ENCODE measurements around the gene ATF6.

Gene ATF6

DNA sequence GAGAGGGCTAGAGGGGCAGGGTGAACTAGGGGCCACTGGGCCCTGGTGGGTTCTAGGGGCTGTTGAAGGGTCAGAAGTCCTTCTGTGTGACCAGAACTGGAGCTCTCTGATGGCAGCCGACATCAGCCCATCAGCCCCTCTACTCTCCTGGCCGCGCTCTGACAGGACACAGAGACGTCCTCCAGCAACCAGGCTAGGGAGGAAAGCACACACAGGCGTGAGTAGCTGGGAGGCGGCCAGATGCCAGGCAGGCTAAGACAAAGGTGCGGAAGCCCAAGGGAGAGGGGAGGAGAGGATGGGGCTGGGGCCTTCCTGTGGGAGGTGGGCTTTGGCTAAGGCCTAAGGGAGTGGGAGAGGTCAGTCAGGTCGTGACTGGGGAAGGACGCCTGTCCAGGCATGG is 206.7 kb downstream of the ATF6 start:
- no peak for DNase-seq (ENCODE audit: low spot score)

DNA sequence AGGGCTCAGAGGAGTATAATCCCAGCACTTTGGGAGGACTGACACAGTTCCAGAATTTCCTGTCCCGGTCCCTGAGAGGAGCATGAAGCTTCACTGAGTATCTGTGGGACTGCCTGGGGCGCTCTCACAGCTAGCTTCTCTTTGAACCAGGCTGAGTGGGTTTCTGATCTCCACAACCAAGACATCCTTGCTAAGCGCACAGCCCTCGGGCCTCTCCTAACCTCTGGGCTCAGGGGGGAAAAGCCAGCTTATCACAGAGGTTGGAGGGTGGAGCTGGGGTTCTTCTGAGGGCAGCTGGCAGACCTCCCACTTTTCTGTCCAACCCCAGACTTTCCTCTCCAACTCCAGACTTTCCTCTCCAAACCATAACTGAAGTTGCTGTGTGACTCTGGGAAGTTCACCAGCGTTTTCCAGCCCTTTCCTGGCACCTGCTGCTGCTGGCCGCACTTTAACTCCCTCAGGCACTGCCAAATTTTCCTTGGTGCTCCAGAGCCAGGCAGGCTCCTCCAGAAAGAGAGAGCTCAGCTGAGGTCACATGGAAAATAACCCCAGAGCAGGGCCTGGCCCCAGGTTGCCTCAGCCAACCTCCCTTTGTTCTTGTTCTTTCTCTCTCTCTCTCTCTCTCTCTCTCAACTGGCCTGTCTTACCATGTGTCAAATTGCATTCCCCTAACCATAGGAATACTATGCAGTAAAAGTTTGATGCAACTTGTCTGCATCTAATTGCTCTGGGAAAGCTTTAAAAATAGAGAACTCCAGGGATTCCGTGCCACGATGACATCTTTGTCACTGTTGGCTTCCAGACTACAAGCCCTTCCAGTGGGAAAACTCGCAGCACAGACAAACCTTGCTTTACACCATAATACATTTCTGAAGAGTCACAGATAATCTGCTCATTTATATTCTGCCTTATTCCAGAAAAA is 208.1 kb downstream of the ATF6 start:
- DNase-seq (ENCODE audit: low spot score): peak; percentile 22

DNA sequence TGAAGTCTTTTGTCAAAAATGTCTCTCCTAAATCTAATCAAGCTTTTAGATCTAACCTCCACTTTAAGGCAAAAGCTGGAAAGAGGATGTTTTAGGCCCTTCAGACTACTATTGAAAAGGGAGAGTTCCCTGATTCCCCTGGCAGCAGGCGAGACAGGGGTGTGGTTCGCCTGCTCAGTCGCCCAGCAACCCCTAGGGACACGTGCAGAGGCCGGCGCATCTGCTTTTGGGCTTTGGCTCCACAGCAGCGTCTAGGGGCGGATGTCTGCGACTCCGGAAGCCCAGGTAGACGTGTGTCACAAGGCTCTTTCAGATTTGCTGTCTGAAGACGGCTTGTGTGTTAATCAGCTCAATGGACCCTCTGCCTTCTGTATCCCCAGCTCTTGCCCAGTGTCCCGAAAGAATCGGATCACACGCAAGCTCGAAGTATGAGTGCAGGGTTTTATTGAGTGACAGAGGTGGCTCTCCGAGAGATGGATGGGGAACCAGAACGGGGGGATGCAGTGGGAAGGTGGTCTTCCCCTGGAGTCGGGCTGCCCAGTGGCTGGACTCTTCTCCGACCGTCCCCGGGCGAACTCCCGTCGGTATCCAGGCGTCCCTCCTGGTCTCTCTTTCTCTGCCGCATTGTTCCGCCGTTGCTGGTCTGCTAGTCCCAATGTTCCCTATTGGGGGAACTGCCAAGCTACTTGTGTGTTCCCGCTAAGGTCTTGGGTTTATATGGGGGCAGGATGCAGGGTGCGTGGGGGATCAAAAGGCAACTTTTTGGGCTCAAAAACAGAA is 212.1 kb downstream of the ATF6 start:
- DNase-seq (ENCODE audit: low spot score): no peak

DNA sequence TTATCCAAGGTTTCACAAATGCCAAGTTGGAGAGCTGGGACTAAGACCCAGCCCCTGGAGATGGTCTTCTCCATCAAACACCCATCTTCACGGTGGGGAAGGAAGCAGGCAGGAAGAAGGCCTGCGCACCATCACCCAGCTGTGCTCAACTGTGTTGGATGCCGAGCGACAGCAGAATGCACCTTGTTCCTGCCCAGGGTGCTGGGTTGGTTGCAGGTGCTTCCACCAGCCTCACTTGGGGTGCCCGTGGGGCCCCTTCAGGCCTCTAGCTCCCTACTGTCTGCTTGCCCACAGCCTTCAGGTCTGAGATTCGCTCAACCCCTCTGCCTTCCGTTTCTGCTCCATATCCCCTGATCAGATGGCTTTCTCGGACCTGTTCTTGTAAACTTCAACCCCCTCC is 215.0 kb downstream of the ATF6 start:
- no peak for DNase-seq (ENCODE audit: low spot score)

DNA sequence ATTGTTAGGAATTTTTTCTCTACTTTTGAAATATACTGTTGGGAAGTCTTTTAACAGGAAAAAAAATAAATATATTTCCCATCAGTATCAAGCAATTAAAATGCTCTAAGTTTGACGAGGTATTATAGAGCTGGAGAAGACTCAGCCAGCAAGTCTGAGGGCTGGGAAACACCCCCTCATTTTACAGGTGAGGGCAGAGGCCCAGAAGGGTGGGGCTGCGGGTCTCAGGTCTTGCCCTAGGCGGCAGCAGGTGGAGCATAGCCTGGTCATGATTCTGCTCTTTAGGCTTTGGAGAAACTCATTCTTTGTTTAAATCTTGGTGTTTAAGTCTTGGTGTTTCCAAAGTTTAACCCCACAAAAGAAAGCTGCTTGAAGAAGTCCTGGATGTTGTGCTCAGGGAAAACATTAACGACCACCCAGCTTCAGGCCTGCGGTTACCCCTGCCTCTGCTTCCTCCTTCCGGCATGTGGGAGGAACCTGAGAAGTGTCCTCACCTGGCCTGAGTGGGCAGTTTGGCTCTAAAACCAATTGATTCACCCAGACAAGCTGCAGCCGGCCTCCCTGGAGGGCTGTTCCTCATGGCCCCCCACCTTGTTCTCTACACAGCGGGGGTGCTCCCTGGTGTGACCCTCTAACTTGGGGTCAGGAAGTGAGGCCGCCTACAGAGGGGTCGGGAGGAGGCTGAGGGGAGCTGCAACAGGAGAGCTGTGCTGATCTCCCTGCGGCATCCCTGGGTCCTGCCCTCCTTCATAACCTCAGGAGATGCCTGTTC is 215.8 kb downstream of the ATF6 start:
- DNase-seq (ENCODE audit: low spot score): no peak

DNA sequence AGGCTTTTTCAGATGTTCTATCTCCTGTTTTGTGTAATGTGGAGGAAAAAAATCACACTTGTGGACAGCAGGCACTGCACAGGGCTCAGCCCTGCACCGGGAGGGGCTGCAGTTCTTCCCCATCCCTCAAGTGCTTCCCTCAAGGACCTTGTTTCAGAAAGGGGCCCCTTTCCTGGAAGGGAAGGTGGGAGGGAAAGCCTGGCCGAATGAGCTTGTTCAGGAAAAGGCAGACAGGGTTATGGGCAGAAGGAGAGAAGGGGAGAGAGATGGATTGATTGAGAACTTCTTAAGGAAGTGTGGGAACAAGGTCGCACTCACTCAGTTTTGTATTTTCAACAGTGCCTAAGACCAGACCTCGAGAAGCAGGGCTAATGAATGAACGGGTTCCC is 216.4 kb downstream of the ATF6 start:
- DNase-seq (ENCODE audit: low spot score): no peak

DNA sequence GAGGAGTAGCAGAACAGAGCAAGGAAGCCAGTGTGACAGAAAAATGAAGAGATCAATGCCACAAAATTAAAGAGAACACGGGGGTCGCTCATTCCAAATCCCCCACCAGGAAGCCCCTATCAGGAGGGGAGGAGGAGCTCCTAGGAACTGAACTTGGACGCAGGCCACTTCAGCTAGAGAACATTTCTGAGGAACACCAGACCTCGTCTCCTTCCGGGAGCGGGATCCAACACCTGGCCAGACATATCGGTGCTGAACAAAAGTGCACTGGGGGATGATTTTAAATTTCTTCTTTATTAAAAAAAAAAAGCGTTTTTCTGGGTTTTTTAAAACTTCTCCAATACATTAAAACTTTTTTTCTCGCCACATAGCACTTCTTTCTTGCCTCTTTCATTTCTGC is 216.8 kb downstream of the ATF6 start:
- DNase-seq (ENCODE audit: low spot score): no peak

DNA sequence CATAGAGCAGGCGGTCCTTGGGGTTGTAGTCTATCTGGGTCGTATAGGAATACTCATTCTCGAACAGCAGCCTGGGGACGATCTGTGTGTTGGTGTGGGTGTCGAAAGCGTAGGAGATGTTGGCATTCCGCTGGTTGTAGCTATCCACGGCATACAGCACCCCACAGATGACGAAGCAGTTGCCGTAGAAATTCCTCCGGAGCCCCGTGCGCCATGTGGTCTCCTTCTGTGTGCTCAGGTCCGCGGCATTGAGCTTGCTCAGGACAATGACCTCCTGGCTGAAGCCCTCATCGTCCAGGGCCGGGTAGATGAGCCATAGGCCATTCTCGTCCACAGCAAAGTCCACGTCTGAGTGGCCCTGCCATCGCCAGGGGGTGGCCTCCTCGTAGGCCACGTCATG is 217.6 kb downstream of the ATF6 start:
- peak; percentile 46 for DNase-seq (ENCODE audit: low spot score)

DNA sequence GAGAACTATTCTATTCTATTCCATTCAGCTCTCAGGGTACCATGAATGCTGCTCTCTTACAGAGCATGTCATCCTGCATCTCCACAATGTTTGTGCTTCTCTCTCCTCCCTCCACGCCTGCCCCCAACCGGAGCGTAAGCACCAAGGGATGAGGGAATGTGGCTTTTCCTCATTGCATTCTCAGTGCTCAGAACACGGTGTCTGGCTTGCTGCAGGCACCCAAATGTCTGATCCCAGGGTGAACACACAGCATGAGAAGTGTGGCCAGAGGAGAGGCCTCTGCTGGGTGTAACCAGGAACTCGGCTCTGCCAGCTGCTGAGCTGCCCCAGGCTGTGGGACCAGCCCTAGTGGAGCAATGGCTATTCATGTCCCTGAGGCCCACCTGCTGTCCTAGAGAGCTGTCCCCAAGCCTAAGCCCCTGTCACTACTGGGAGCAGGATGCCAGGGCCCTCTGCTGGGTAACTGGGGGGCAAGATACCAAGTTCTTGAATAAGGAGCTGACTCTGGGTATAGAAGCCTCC is 219.2 kb downstream of the ATF6 start:
- no peak for DNase-seq (ENCODE audit: low spot score)

DNA sequence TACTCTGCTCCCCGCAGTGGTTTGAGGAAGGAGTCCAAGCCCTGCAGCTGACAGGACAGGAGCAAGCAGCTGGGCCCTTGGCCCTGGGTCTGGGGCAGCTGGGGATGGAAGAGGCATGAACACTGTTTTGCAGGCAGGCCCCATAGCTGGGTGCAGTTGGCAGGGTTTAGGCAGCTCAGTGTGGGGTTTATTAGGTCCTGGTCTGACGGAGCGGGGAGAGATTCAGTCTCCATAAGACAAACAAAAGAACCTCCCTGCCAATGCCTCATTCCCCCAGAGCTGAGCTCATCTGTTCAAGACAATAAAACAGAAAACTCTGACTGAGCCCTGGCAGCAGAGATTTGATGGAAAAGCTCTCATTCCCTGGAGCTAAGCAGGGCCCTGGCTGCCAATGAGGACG is 220.2 kb downstream of the ATF6 start:
- peak; percentile 63 for DNase-seq (ENCODE audit: low spot score)

DNA sequence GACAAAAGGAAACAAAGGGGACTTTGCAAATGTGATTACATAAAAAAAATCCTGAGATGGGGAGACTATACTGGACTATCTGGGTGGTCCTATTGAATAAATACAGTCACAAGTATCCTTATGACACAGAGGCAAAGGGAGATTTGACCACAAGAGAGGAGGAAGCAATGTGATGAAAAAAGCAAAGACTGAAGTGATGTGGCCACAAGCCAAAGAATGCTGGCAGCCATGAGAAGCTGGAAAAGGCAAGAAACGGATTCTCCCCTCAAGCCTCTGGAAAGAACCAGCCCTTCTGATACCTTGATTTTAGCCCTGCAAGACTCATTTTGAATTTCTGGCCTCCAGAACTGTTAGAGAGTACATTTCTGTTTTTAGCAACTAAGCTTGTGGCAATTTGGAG is 221.2 kb downstream of the ATF6 start:
- DNase-seq (ENCODE audit: low spot score): no peak

DNA sequence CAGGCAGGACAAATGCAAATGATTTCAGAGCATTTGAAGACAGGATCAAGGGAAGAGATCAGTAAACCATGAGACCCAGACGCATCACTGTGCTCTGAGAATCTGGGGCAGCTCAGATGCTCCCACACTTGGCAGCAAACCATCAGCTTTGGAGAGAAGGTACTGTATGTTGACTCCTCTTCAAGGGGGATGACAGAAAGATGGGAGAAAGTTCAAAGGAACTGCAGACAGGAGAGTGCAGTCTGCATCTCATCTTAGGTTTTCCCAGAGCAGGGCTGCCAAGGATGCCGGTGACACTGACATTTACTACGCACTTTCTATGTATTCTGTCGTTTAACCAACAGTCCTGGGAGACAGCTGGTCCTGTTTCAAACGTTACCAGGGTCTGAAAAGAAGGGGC is 221.8 kb downstream of the ATF6 start:
- no peak for DNase-seq (ENCODE audit: low spot score)

DNA sequence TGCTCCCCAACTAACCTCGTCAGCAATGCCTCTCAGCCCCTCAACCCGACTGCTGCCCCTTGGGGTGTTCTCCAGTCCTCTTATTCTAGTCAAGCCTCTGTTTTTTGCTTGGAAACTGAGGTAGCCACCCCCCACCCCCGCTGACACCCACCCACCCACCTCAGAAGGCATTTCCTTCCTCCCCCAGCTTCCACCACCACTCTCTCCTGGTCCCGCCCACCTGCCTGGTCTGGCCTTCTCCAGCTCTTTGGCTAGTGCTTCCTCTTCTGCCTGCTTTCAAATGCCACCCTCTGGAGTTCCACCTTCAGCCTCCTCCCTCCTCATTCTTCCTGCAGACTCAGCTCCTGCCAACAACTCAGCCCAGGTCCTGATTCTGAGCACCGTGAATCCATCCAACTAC is 222.3 kb downstream of the ATF6 start:
- peak; percentile 33 for DNase-seq (ENCODE audit: low spot score)

DNA sequence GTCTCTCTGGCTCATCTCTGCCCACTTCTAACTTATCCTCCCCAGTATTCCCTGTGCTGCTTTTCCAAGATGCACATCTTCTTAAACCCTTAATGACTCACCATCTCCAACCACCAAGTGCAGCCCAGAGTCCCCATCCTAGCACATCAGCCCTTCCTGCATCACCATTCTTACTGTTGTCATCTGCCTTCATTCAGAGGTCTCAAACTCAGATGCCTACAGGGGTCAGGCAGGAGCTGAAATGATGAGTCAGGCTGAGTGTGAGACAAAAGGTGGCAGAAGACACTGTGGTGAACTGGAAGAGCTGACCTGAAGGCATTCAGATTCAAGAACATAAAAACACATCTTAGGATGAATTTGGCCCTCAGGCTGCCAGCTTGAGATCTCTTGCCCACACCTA is 223.0 kb downstream of the ATF6 start:
- DNase-seq (ENCODE audit: low spot score): no peak

DNA sequence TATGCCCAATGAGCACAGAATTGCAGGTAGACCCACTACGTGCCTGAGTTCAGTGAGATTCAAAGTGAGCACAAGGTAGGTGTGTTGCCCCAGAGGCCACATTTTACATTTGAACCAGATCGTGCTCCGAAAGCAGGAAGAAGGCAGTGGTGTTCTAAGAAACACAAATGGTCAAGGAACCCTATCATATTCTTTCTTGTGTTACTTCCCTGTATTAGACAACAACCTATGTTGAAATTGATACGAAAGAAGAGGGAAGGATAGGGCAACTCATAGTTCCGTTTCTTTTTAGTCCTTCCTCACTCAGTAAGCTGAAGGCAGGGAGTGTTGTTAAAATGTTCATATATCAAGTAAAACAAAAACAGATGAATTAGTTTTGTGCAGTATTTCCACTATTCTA is 223.7 kb downstream of the ATF6 start:
- peak; percentile 34 for DNase-seq (ENCODE audit: low spot score)

DNA sequence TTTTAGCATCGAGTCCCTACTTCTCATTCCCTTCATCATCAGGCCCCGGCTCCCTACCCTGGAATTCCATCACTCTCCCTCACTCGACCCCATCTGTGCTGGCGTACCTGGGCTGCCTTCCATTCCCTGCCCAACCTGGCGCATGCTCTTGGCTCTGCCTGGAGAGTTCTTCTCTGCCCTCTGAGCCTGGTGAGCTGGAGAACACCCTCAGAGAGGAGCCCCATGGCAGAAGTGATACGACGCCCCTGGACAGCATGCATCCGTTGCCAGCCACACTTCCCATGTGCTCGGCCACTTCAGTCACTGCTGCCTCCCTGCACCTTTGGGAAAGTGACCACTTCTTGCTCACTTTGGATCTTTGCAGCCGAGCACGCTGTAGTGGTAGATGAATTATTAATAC is 227.5 kb downstream of the ATF6 start:
- no peak for DNase-seq (ENCODE audit: low spot score)

DNA sequence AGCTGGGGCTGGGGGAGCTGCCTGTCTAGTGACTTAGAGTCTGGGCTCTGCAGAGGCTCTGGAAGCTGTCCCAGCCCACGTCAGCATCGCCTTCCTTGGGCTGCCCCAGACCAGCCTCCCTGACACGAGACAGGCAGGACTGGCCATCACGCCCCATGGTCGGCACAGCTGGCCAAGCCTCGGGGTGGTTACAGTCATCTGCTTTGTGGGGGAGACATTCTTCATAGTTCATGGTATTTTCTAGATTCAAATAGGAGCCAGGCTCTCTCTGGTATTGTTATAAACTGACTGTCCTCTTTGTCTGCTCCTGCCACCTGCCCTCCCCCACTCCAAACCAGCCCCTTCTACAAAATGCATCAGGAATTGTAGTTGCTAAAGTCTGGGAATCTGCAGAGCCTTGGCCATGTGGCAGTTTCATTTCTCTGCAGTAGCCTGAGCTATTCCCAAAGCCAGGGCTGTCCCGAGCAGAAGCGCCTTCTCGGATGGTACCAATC is 228.1 kb downstream of the ATF6 start:
- DNase-seq (ENCODE audit: low spot score): peak; percentile 79

DNA sequence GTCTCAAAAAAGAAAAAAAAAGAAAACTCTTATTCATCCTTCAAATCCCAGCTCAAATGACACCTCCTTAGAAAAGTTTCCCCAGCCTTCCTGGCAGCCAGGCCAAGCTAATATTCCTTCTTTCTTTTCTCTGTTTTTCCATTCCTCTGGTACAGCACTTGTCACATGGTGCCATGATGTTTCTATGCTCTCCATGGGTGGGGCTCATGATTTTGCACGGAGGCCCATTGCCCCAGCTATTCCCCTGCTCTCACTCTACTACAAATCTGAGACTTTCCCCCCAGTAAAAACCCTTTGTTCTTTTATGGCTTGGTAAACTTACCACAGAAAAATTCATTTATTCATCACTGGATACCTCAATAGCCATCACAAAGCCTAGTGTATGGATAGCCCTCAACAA is 231.0 kb downstream of the ATF6 start:
- no peak for DNase-seq (ENCODE audit: low spot score)

DNA sequence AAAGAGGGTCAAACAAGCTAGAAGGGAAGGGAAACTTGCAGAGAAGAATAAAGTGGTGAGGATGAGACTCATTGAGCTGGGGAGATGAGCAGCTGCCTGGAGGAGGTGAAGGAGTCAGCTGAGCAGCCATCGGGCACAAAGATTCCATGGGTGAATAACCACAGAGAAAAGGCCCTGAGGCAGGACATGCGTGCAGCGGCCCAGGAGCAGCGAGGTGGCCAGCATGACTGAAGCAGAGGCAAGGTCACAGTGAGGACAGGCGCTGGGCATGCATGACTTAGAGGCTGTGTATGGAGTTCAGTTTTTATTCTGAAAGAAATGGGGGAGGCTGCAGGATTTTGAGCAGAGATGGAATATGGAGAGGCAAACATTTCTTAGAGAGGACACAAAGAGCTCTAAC is 232.7 kb downstream of the ATF6 start:
- no peak for DNase-seq (ENCODE audit: low spot score)

DNA sequence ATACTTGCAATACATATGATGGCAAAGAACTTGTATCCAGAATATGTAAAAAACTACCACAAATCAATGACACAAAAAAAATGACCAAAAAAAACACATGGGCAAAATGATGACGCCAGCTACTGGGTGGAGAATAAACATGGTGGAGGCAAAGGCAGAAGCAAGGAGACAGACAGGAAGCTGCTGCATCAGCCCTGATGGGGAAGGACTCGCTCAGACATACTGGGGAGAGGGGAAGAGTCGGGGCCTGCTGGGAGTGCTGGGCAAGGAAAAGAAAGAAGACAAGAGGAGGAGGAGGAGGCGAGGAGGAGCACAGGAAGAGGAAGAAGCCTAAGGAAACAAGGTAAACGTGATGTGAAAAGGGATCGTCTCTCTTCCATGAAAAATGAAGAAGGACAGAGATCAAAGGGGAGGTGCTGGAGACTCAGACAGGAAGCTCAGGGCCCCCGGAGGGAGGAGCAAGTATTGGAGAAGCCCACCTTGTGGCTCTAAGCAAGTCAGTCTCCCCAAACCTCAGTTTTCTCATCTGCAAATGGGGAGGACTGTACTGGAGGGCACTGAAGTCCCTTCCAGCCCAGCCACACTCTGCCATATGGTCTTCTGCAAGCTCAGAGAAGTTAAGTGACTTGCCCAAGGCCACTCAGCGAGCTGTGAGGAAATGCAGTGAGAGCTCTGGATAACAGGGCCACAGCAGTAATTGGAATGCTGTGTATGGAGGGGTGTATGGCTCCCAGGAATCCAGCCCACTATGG is 233.4 kb downstream of the ATF6 start:
- DNase-seq (ENCODE audit: low spot score): no peak

DNA sequence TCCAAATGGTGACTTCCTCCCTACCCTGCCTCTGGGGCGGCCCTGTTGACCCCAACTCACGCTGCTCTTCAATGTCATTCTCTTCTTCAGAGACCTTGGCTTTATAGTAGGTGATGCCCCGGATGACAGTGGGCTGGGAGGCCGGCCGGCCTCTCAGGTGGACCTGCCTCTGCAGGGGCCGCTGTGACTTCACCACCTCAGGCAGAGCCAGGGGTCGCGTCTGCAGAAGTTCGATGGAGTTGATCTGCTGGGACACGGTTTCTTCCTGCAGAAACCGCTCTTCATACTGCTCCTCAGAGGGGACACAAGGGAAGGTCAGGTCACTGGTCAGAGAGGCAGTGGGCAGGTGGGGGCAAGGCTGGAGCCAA is 233.9 kb downstream of the ATF6 start:
- no peak for DNase-seq (ENCODE audit: low spot score)
